ENCODE data around the gene ARHGAP33. TPM values are rescaled to one million over a fixed set of nuclear protein-coding genes. Genes with fewer than 3 reads are reported as not detected.
A peak's percentile ranks its signal among the peaks of the same experiment; 100 is the strongest.

Gene ARHGAP33
- total RNA-seq, 2 experiments from 2014 or later: 27.1 to 29.8 TPM

- H3K4me3 Mint-ChIP-seq: no peak overlapping the region
- no peak for DNase-seq
- ChIA-PET POLR2A (interaction anchor here (1.1 to 1.4 kb wide), 3 partner anchors 9 to 18 kb away, joined by 3 to 4 read pairs (median 3); partner anchors contain the start of genes PSENEN and U2AF1L4), CTCF (no interaction called here)
- peaks cover 7% of the 10 kb centered on the region for H3K27me3 Mint-ChIP-seq
- ATAC-seq: no peak
- no peak overlapping the region for H3K27ac Mint-ChIP-seq
- peaks cover 20% of the 10 kb centered on the region for H3K36me3 Mint-ChIP-seq (ENCODE audit: low read depth)
- H3K4me1 Mint-ChIP-seq (ENCODE audit: low read depth): peaks cover 25% of the 10 kb centered on the region
- intact Hi-C loops (cut with micrococcal nuclease): no loop called here
- H3K9me3 Mint-ChIP-seq: no peaks in the 10 kb centered on the region
- no peak for TF ChIP-seq CTCF (IDR thresholded peaks at IDR 0.05)
These were observed 20.8 kb upstream of the ARHGAP33 start for GRCh38 chr19:35754370-35755130.

GRCh38 chr19:35755131-35755549, 20.2 kb upstream of the ARHGAP33 start:
- no peak for TF ChIP-seq CTCF (IDR thresholded peaks at IDR 0.05)
- ChIA-PET POLR2A (interaction anchor here (1.1 to 2.6 kb wide), 3 partner anchors 10 to 17 kb away, joined by 3 to 19 read pairs (median 4); partner anchors contain the start of genes PSENEN and U2AF1L4), CTCF (no interaction called here)
- DNase-seq (no peak), ATAC-seq (no peak)
- Mint-ChIP-seq H3K27ac (no peak overlapping the region), H3K36me3 (ENCODE audit: low read depth) (peaks cover 21% of the 10 kb centered on the region), H3K4me1 (ENCODE audit: low read depth) (peaks cover 25% of the 10 kb centered on the region), H3K27me3 (peaks cover 7% of the 10 kb centered on the region), H3K4me3 (peak overlapping the region; percentile 1), H3K9me3 (no peaks in the 10 kb centered on the region)
- intact Hi-C loops (cut with micrococcal nuclease): no loop called here

GRCh38 chr19:35755550-35756376, 19.6 kb upstream of the ARHGAP33 start:
- no peak for ATAC-seq
- Mint-ChIP-seq H3K4me1 (ENCODE audit: low read depth) (peaks cover 23% of the 10 kb centered on the region), H3K9me3 (no peaks in the 10 kb centered on the region), H3K27me3 (peaks cover 7% of the 10 kb centered on the region), H3K4me3 (peak overlapping the region; percentile 89), H3K27ac (no peak overlapping the region), H3K36me3 (ENCODE audit: low read depth) (peaks cover 24% of the 10 kb centered on the region)
- peak; percentile 67 for DNase-seq
- no peak for TF ChIP-seq CTCF (IDR thresholded peaks at IDR 0.05)
- intact Hi-C loops (cut with micrococcal nuclease): no loop called here
- CTCF ChIA-PET: interaction anchor here (0.8 to 1.0 kb wide), 2 partner anchors 12 to 61 kb away, joined by 3 to 4 read pairs; no protein-coding TSS in a partner anchor
- POLR2A ChIA-PET: interaction anchor here (1.0 to 2.6 kb wide), 4 partner anchors 8 to 17 kb away, joined by 3 to 19 read pairs (median 6); partner anchors contain the start of genes IGFLR1, LIN37, PSENEN and U2AF1L4

GRCh38 chr19:35756377-35757230, 18.8 kb upstream of the ARHGAP33 start, which contains the start of gene HSPB6:
Gene HSPB6, minus strand, starts transcription at chr19:35757029. Its CDS starts 21 bp downstream, at chr19:35757008.
- peak within 1 kb of the TSS; percentile 94 for H3K27ac Mint-ChIP-seq
- H3K4me1 Mint-ChIP-seq (ENCODE audit: low read depth): peaks cover 23% of the 10 kb centered on the region
- peaks cover 27% of the 10 kb centered on the region for H3K36me3 Mint-ChIP-seq (ENCODE audit: low read depth)
- ATAC-seq (no peak), DNase-seq (peak; percentile 23)
- peaks cover 7% of the 10 kb centered on the region for H3K27me3 Mint-ChIP-seq
- intact Hi-C loops (cut with micrococcal nuclease): no loop called here
- ChIA-PET POLR2A (interaction anchor here (0.6 to 2.6 kb wide), 8 partner anchors 9 to 44 kb away, joined by 4 to 19 read pairs (median 4); partner anchors contain the start of genes IGFLR1, LIN37, PSENEN and U2AF1L4), CTCF (interaction anchor here (0.8 to 1.3 kb wide), 4 partner anchors 9 to 62 kb away, joined by 3 to 4 read pairs (median 4); partner anchors contain the start of genes PSENEN and U2AF1L4)
- H3K9me3 Mint-ChIP-seq: no peaks in the 10 kb centered on the region
- TF ChIP-seq CTCF (IDR thresholded peaks at IDR 0.05): no peak
- H3K4me3 Mint-ChIP-seq: peak within 1 kb of the TSS; percentile 89
